ENCODE results near the gene PLD2.

GRCh38 chr17:4839965-4840892, 33.3 kb downstream of the PLD2 start:
- TF ChIP-seq POLR2A (IDR thresholded peaks at IDR 0.05; ENCODE audit: low read depth, low read length) (no peak), TAF1 (IDR thresholded peaks at IDR 0.05; ENCODE audit: borderline replicate concordance, low read depth, low read length) (no peak), POLR2AphosphoS5 (IDR thresholded peaks at IDR 0.05; ENCODE audit: low read depth, low read length) (no peak)
